Endothelial cell of umbilical vein (primary cell): ENCODE data around the gene RPS2. TPM values are rescaled to one million over a fixed set of nuclear protein-coding genes. Genes with fewer than 3 reads are reported as not detected.

ENCODE experiments used
- BruUV-seq: library from RNA; stranded (reverse); fragments of 400-500 nt; replicated peaks from 2 replicates; lab custom pipeline; 2021; lab: Mats Ljungman, UMichigan
- CTCF ChIA-PET: fragments of 300-600, 350-600 bp; sonication (Branson Sonifier 250); formaldehyde crosslinking; loops from one replicate; lab custom pipeline; 2021; ENCODE audit warnings: antibody characterized with exemption, inconsistent platforms; lab: Charles Lee
- POLR2A ChIA-PET: fragments of 300-600, 350-600 bp; sonication (Branson Sonifier 250); formaldehyde crosslinking; loops from one replicate; lab custom pipeline; 2021; ENCODE audit warnings: antibody characterized with exemption, inconsistent platforms; lab: Charles Lee
- DNase-seq: peaks from one replicate; pipeline ENCODE4 v3.0.0-alpha.2; 2011; ENCODE audit warnings: low read depth, low spot score
- FAIRE-seq: peaks from 2 replicates; lab custom pipeline; 2011; peaks lifted over from hg19 to GRCh38; lab: Jason Lieb, UNC
- H2AFZ ChIP-seq: 2 replicates; pipeline ENCODE4 v1.6.0; 2012; ENCODE audit warnings: low read depth, low read length, control low read depth, inconsistent platforms
- H3K27ac ChIP-seq: 2 replicates; pipeline ENCODE4 v1.5.1; 2011; ENCODE audit warnings: low read depth, mild to moderate bottlenecking, control low read depth, low read length, moderate library complexity; ENCODE audit not compliant: insufficient read depth
- H3K27me3 ChIP-seq, 2 experiments: 2 replicates each; pipeline versions ENCODE4 v1.6.0 to v1.6.1; 2011; ENCODE audit warnings: low read length in 2 of 2, mixed read lengths in 1 of 2; ENCODE audit not compliant: control insufficient read depth in 2 of 2, insufficient read depth in 2 of 2
- H3K36me3 ChIP-seq, 2 experiments: 2 replicates in 1 of 2; 3 replicates in 1 of 2; pipeline ENCODE4 v1.5.1; 2011; ENCODE audit warnings: low read length in 2 of 2, mild to moderate bottlenecking in 1 of 2, moderate library complexity in 1 of 2; ENCODE audit not compliant: control insufficient read depth in 2 of 2, insufficient read depth in 2 of 2; ENCODE audit errors: extremely low read depth in 1 of 2
- H3K4me1 ChIP-seq: 3 replicates; pipeline ENCODE4 v1.5.1; 2011; ENCODE audit warnings: mild to moderate bottlenecking, low read length; ENCODE audit not compliant: control insufficient read depth, insufficient read depth; ENCODE audit errors: extremely low read depth
- H3K4me2 ChIP-seq: 2 replicates; pipeline ENCODE4 v1.6.1; 2011; ENCODE audit warnings: low read length, control low read depth, mixed read lengths; ENCODE audit not compliant: insufficient read depth
- H3K4me3 ChIP-seq, 3 experiments: fragments of 200-600 bp in 1 of 3; sonication (generic), shearing (Covaris generic) in 1 of 3; replicated peaks in 1 of 3; 2 replicates each; pipeline ENCODE4 v1.5.1; 2011 to 2016; ENCODE audit warnings: control low read depth in 3 of 3, low read length in 3 of 3, mild to moderate bottlenecking in 2 of 3, inconsistent platforms in 1 of 3, low read depth in 1 of 3, moderate library complexity in 1 of 3; ENCODE audit not compliant: insufficient read depth in 1 of 3
- H3K79me2 ChIP-seq: 2 replicates; pipeline ENCODE4 v1.6.0; 2012; ENCODE audit warnings: low read length, inconsistent platforms; ENCODE audit not compliant: control insufficient read depth, insufficient read depth
- H3K9ac ChIP-seq: replicated peaks from 2 replicates; pipeline ENCODE3; 2011; ENCODE audit warnings: low read length, control low read depth; ENCODE audit not compliant: insufficient read depth; ENCODE audit errors: extremely low read depth
- H3K9me1 ChIP-seq: replicated peaks from 3 replicates; pipeline ENCODE4 v1.6.0; 2011; ENCODE audit warnings: mild to moderate bottlenecking, low read length; ENCODE audit not compliant: control insufficient read depth, insufficient read depth; ENCODE audit errors: extremely low read depth
- H3K9me3 ChIP-seq: replicated peaks from 2 replicates; pipeline ENCODE4 v1.5.1; 2012; ENCODE audit warnings: low read length, inconsistent platforms; ENCODE audit not compliant: control insufficient read depth, insufficient read depth
- H4K20me1 ChIP-seq: replicated peaks from 2 replicates; pipeline ENCODE3; 2011; ENCODE audit warnings: mild to moderate bottlenecking, low read length; ENCODE audit not compliant: control insufficient read depth, insufficient read depth; ENCODE audit errors: extremely low read depth
- EZH2 ChIP-seq: IDR thresholded peaks from 2 replicates; pipeline ENCODE4 v1.6.1; 2012; ENCODE audit warnings: borderline replicate concordance, low read depth, mild to moderate bottlenecking, moderate library complexity, low read length, inconsistent platforms; ENCODE audit not compliant: severe bottlenecking
- MYC ChIP-seq: IDR thresholded peaks from one replicate; pipeline ENCODE4 v1.6.1; 2011; ENCODE audit warnings: mild to moderate bottlenecking, low read depth, low read length
- POLR2A ChIP-seq: IDR thresholded peaks from 2 replicates; pipeline ENCODE4 v1.6.1; 2012; ENCODE audit warnings: low read depth, mild to moderate bottlenecking, control low read depth, low read length
- dilution Hi-C: fragments of 300-500 bp; cut with MboI; formaldehyde crosslinking; loops from one replicate; pipeline ENCODE4 v1.15.0; 2019; ENCODE audit warnings: low sequenced_read_pairs; ENCODE audit not compliant: extremely low pct_ligation_motif_present
- intact Hi-C: fragments of 100-400 bp; cut with micrococcal nuclease; formaldehyde crosslinking; loops from one replicate; pipeline ENCODE4 v1.10.0; 2022
- polyA plus RNA-seq, 4 experiments: library from polyadenylated mRNA; depleted of rRNA in 3 of 4; stranded (reverse) in 3 of 4; unstranded in 1 of 4; fragments of >200 nt; gene quantifications; 2 replicates each; pipeline versions ENCODE4 v1.2.1 to v1.2.3, GENCODE V29; 2011 to 2012; ENCODE audit warnings: missing spikeins in 1 of 4
- total RNA-seq: library from RNA; stranded (reverse); gene quantifications from 2 replicates; pipeline ENCODE4 v1.2.3, GENCODE V29; 2021
- TF ChIP-seq, protein P1 (sequence below), 2 donors: IDR thresholded peaks; 1 replicate in 1 of 2; 2 replicates in 1 of 2; pipeline ENCODE4 v1.5.1; 2011; ENCODE audit warnings: low read length in 2 of 2, mild to moderate bottlenecking in 2 of 2, moderate library complexity in 2 of 2, control low read depth in 1 of 2, inconsistent platforms in 1 of 2, low read depth in 1 of 2; ENCODE audit not compliant: insufficient read depth in 1 of 2; ENCODE audit errors: extremely low read depth in 1 of 2

Gene RPS2
- total and polyA plus RNA-seq, 2 donors (not counting 3 experiments of a cell fraction or from before 2014, with no cell fraction given) = 2,793 to 9,021 TPM

DNA sequence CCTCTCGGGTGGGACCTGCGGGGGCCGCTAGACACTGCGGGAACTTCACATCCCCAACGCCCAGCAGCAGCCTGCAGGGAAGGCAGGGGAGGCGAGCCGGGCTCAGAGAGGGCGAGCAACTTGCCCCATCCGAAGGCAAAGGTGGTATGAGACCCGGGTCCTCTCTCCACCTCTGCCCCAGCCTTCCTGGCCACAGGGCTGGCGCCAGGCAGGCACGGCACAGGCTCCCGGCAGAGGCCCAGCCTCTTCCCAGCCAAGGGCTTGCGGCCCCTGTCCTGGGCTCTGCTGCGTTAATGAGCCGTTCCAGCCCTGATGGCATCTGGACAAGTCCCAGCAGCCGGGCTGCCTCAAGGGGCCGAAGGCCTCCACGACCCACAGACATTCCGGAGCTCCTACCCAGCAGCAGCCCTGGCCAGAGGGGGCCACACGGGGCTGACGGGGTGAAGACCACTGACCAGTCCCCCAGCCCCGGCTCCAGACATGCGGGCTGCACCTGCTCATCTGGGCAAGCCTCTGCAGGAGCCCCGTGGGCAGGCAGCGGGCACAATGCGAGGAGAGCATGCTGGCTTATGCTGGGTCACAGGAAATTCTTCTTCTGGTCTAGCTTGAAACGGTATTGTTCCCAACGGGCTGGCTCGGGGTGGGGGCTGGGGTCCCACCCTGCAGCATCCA, 45.2 kb downstream of the RPS2 start:
- Histone ChIP-seq H3K4me2 (no peak overlapping the region), H3K4me1 (no peaks in the 10 kb centered on the region), H3K27ac (no peak overlapping the region), H3K4me3 (no peak overlapping the region), H2AFZ (no peak overlapping the region), H3K9ac (no peak overlapping the region), H4K20me1 (no peaks in the 10 kb centered on the region), H3K79me2 (no peaks in the 10 kb centered on the region), H3K9me1 (no peaks in the 10 kb centered on the region), H3K9me3 (no peaks in the 10 kb centered on the region), H3K27me3 (peaks cover 44 to 51% of the 10 kb centered on the region in 2 experiments), H3K36me3 (no peaks in the 10 kb centered on the region)
- dilution Hi-C loops = no loop called here
- ChIA-PET CTCF (interaction anchor here (0.6 kb wide), 1 partner anchor 1667 kb away, joined by 3 read pairs; no protein-coding TSS in a partner anchor), POLR2A (interaction anchor here (1.1 kb wide), 1 partner anchor 8 kb away, joined by 3 read pairs; no protein-coding TSS in a partner anchor)
- no TSS peak for BruUV-seq
- TF ChIP-seq MYC = no peak
- TF ChIP-seq, protein P1, sequence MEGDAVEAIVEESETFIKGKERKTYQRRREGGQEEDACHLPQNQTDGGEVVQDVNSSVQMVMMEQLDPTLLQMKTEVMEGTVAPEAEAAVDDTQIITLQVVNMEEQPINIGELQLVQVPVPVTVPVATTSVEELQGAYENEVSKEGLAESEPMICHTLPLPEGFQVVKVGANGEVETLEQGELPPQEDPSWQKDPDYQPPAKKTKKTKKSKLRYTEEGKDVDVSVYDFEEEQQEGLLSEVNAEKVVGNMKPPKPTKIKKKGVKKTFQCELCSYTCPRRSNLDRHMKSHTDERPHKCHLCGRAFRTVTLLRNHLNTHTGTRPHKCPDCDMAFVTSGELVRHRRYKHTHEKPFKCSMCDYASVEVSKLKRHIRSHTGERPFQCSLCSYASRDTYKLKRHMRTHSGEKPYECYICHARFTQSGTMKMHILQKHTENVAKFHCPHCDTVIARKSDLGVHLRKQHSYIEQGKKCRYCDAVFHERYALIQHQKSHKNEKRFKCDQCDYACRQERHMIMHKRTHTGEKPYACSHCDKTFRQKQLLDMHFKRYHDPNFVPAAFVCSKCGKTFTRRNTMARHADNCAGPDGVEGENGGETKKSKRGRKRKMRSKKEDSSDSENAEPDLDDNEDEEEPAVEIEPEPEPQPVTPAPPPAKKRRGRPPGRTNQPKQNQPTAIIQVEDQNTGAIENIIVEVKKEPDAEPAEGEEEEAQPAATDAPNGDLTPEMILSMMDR (IDR thresholded peaks at IDR 0.05; ENCODE audit: extremely low read depth in 1 of 2, insufficient read depth in 1 of 2, low read depth in 1 of 2, low read length in 2 of 2) = no peak
- TF ChIP-seq EZH2 = peak; percentile 31
- no peak for TF ChIP-seq POLR2A
- intact Hi-C loops = loop anchor here (5.0 kb wide), 1 partner anchor 697 kb away; no protein-coding TSS in a partner anchor
- no peak for DNase-seq
- no peak for FAIRE-seq
